ENCODE data around the gene RAD51AP2. TPM values are rescaled to one million over a fixed set of nuclear protein-coding genes. Genes with fewer than 3 reads are reported as not detected.
A peak's percentile ranks its signal among the peaks of the same experiment; 100 is the strongest.
"Not testable (repeated sequence)": the region's sequence is repeated elsewhere in the genome, so short reads cannot be mapped to it uniquely, and the experiment has no call there.

RAD51AP2 gene
- total and polyA plus RNA-seq, 2 of the 13 experiments (the other 11 are each of a cell fraction or from before 2014, with no cell fraction given): 0.11 to 0.12 TPM

DNA sequence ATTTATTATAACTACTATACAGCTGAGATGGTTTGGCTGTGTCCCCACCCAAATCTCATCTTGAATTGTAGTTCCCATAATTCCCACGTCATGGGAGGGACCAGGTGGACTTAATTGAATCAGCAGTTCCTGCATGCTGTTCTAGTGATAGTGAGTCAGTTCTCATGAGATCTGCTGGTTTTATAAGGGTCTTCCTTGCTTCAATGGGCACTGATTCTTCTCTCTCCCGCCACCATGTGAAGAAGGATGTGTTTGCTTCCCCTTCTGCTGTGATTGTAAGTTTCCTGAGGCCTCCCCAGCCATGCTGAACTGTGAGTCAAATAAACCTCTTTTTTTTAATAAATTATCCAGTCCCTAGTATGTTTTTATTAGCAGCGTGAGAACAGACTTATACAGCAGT, 47.5 kb upstream of the RAD51AP2 start:
- BruUV-seq (replicated peaks); H3K4me2 ChIP-seq (ENCODE audit: low read depth, low read length); H3K27me3 ChIP-seq (ENCODE audit: control insufficient read depth in 1 of 2, insufficient read depth in 2 of 2, low read length in 2 of 2); in situ Hi-C loops (cut with HindIII; ENCODE audit: extremely low pct_ligation_motif_present, low pct_unique_long_range_greater_than_20kb); H3K9ac ChIP-seq (ENCODE audit: insufficient read depth, low read depth, low read length); intact Hi-C loops (cut with micrococcal nuclease; ENCODE audit: unreplicated experiment); H4K20me1 ChIP-seq (ENCODE audit: insufficient read depth, low read length); H3K4me3 ChIP-seq (replicated peaks in 1 of 3; ENCODE audit: insufficient read depth in 1 of 3, low read depth in 2 of 3, low read length in 3 of 3); DNase-seq (ENCODE audit: low spot score); H3K27ac ChIP-seq (ENCODE audit: extremely low read length, insufficient read depth, low read length); FAIRE-seq; POLR2A ChIA-PET; H3K36me3 ChIP-seq (replicated peaks in 1 of 2; ENCODE audit: control insufficient read depth in 1 of 2, insufficient read depth in 2 of 2, low read length in 2 of 2); ATAC-seq; CTCF ChIA-PET (ENCODE audit: low intra/inter-chr PET ratio, low total read pairs); H2AFZ ChIP-seq (ENCODE audit: low read length); H3K4me1 ChIP-seq (ENCODE audit: insufficient read depth, low read length); H3K9me3 ChIP-seq (ENCODE audit: low read length): not testable (repeated sequence)
- peaks cover 83% of the 10 kb centered on the region for H3K79me2 ChIP-seq (ENCODE audit: insufficient read depth, low read length)
- TF ChIP-seq ZNF766 (CRISPR knock-in tag; IDR thresholded peaks at IDR 0.05; ENCODE audit: borderline replicate concordance) (0 out of 2 replicates have a peak, but pooled peaks have one; percentile 38), MAFK (conservative IDR thresholded peaks at IDR 0.05 in 1 of 2, IDR thresholded peaks at IDR 0.05 in 1 of 2; ENCODE audit: low read length in 2 of 2) (peak in 1 of 2 experiments; percentile 13; a peak in 1 of 4 replicates), ZMYM4 (CRISPR knock-in tag; IDR thresholded peaks at IDR 0.05) (peak; percentile 63)
- TF ChIP-seq, protein P1, sequence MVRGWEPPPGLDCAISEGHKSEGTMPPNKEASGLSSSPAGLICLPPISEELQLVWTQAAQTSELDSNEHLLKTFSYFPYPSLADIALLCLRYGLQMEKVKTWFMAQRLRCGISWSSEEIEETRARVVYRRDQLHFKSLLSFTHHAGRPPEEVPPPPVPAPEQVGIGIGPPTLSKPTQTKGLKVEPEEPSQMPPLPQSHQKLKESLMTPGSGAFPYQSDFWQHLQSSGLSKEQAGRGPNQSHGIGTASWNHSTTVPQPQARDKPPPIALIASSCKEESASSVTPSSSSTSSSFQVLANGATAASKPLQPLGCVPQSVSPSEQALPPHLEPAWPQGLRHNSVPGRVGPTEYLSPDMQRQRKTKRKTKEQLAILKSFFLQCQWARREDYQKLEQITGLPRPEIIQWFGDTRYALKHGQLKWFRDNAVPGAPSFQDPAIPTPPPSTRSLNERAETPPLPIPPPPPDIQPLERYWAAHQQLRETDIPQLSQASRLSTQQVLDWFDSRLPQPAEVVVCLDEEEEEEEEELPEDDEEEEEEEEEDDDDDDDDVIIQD (CRISPR knock-in tag; IDR thresholded peaks at IDR 0.05; ENCODE audit: low read depth): peak; percentile 15; the same call in 1 of the 2 replicates
- TF ChIP-seq, protein P2, sequence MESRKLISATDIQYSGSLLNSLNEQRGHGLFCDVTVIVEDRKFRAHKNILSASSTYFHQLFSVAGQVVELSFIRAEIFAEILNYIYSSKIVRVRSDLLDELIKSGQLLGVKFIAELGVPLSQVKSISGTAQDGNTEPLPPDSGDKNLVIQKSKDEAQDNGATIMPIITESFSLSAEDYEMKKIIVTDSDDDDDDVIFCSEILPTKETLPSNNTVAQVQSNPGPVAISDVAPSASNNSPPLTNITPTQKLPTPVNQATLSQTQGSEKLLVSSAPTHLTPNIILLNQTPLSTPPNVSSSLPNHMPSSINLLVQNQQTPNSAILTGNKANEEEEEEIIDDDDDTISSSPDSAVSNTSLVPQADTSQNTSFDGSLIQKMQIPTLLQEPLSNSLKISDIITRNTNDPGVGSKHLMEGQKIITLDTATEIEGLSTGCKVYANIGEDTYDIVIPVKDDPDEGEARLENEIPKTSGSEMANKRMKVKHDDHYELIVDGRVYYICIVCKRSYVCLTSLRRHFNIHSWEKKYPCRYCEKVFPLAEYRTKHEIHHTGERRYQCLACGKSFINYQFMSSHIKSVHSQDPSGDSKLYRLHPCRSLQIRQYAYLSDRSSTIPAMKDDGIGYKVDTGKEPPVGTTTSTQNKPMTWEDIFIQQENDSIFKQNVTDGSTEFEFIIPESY (CRISPR knock-in tag; IDR thresholded peaks at IDR 0.05): peak; percentile 59; the same call in 1 of the 2 replicates
- TF ChIP-seq, protein P3, sequence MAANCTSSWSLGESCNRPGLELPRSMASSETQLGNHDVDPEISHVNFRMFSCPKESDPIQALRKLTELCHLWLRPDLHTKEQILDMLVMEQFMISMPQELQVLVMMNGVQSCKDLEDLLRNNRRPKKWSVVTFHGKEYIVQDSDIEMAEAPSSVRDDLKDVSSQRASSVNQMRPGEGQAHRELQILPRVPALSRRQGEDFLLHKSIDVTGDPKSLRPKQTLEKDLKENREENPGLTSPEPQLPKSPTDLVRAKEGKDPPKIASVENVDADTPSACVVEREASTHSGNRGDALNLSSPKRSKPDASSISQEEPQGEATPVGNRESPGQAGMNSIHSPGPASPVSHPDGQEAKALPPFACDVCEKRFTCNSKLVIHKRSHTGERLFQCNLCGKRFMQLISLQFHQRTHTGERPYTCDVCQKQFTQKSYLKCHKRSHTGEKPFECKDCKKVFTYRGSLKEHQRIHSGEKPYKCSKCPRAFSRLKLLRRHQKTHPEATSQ (CRISPR knock-in tag; IDR thresholded peaks at IDR 0.05; ENCODE audit: borderline replicate concordance): peak; percentile 91; the same call in 1 of the 2 replicates
- WGBS (ENCODE audit: low lambda C conversion rate): 98% methylated on average over 3 of the region's 3 CpGs

Data from HepG2 (cell line).